Activated CD8-positive, alpha-beta memory T cell treated with anti-CD3 and anti-CD28 coated beads for 36 hours (primary cell): Measurements from ENCODE around the gene MED19. TPM values are rescaled to one million over a fixed set of nuclear protein-coding genes. Genes with fewer than 3 reads are reported as not detected.
"Not testable (repeated sequence)": the region's sequence is repeated elsewhere in the genome, so short reads cannot be mapped to it uniquely, and the experiment has no call there.

Source experiments
- CTCF ChIA-PET: fragments of 350-600 bp; sonication (Branson Sonifier 250); formaldehyde crosslinking; loops from one replicate; lab custom pipeline; 2021; ENCODE audit warnings: antibody characterized with exemption; lab: Charles Lee
- POLR2A ChIA-PET: fragments of 350-600 bp; sonication (Branson Sonifier 250); formaldehyde crosslinking; loops from one replicate; lab custom pipeline; 2021; ENCODE audit warnings: antibody characterized with exemption; lab: Charles Lee
- total RNA-seq, 2 experiments: library from RNA; stranded (reverse); gene quantifications; one replicate each; pipeline ENCODE4 v1.2.3, GENCODE V29; 2021

The MED19 gene
- 10 to 100 TPM; 16.4 to 18.0 TPM for total RNA-seq

GRCh38 chr11:57711414-57712255, at the start of gene MED19:
MED19 (minus strand) TSS chr11:57712215; CDS start chr11:57712179, 36 bp downstream.
- ChIA-PET CTCF (interaction anchor here (0.9 to 1.0 kb wide), 2 partner anchors 70 to 144 kb away, joined by 3 to 4 read pairs; partner anchors contain the start of gene UBE2L6), POLR2A (interaction anchor here (0.7 to 1.1 kb wide), 4 partner anchors 26 to 60 kb away, joined by 3 to 6 read pairs (median 4); no protein-coding TSS in a partner anchor)

GRCh38 chr11:57758174-57758573, 46.2 kb upstream of the MED19 start:
- ChIA-PET POLR2A (no interaction called here), CTCF (interaction anchor here (1.6 kb wide), 1 partner anchor 42 kb away, joined by 8 read pairs; no protein-coding TSS in a partner anchor)

GRCh38 chr11:57752954-57753353, 40.9 kb upstream of the MED19 start:
- ChIA-PET CTCF (interaction anchor here (1.1 to 1.2 kb wide), 2 partner anchors 9 to 42 kb away, joined by 3 to 4 read pairs; no protein-coding TSS in a partner anchor), POLR2A (no interaction called here)

GRCh38 chr11:57751676-57752253, 39.8 kb upstream of the MED19 start, which contains the start of gene BTBD18:
BTBD18 (minus strand) TSS chr11:57751819; CDS start chr11:57751188, 631 bp downstream.
- ChIA-PET POLR2A (no interaction called here), CTCF (interaction anchor here (0.9 to 1.2 kb wide), 3 partner anchors 7 to 43 kb away, joined by 3 to 4 read pairs (median 3); no protein-coding TSS in a partner anchor)

GRCh38 chr11:57751176-57751575, 39.2 kb upstream of the MED19 start:
- ChIA-PET POLR2A (no interaction called here), CTCF (interaction anchor here (0.9 kb wide), 1 partner anchor 13 kb away, joined by 3 read pairs; no protein-coding TSS in a partner anchor)

GRCh38 chr11:57746920-57747319, 34.9 kb upstream of the MED19 start:
- POLR2A ChIA-PET = interaction anchor here (0.6 to 0.7 kb wide), 2 partner anchors 10 to 774 kb away, joined by 4 to 11 read pairs; no protein-coding TSS in a partner anchor

GRCh38 chr11:57745206-57745605, 33.2 kb upstream of the MED19 start:
- POLR2A ChIA-PET = no interaction called here
- CTCF ChIA-PET = interaction anchor here (1.6 kb wide), 1 partner anchor 287 kb away, joined by 3 read pairs; no protein-coding TSS in a partner anchor

More at GRCh38 chr11:57746920-57747319, 34.9 kb upstream of the MED19 start:
- CTCF ChIA-PET = interaction anchor here (1.1 to 1.6 kb wide), 2 partner anchors 48 to 289 kb away, joined by 3 read pairs; no protein-coding TSS in a partner anchor

- ChIA-PET CTCF (interaction anchor here (0.8 kb wide), 1 partner anchor 8 kb away, joined by 3 read pairs; no protein-coding TSS in a partner anchor), POLR2A (interaction anchor here (0.5 to 1.1 kb wide), 2 partner anchors 16 to 32 kb away, joined by 3 read pairs; partner anchors contain the start of genes MED19 and TMX2)
Measured at GRCh38 chr11:57744357-57744756, 32.3 kb upstream of the MED19 start.

GRCh38 chr11:57742087-57742452, 30.1 kb upstream of the MED19 start:
- CTCF ChIA-PET = interaction anchor here (1.0 kb wide), 1 partner anchor 782 kb away, joined by 3 read pairs; no protein-coding TSS in a partner anchor
- POLR2A ChIA-PET = interaction anchor here (0.8 to 1.2 kb wide), 3 partner anchors 13 to 407 kb away, joined by 3 read pairs; partner anchors contain the start of genes MED19 and TMX2

GRCh38 chr11:57741132-57742086, 29.4 kb upstream of the MED19 start, which contains the start of gene SELENOH:
SELENOH (plus strand) TSS chr11:57741491; CDS start chr11:57741596, 105 bp downstream.
- CTCF ChIA-PET = interaction anchor here (1.0 kb wide), 2 partner anchors 59 to 783 kb away, joined by 3 to 5 read pairs; no protein-coding TSS in a partner anchor
- POLR2A ChIA-PET = interaction anchor here (0.7 to 1.2 kb wide), 9 partner anchors 10 to 786 kb away, joined by 3 to 4 read pairs (median 3); partner anchors contain the start of genes MED19, TMX2 and ZDHHC5

- CTCF ChIA-PET = no interaction called here
- POLR2A ChIA-PET = no interaction called here
Measured at GRCh38 chr11:57735619-57736298, 23.7 kb upstream of the MED19 start.

- POLR2A ChIA-PET = interaction anchor here (0.7 kb wide), 1 partner anchor 390 kb away, joined by 8 read pairs; no protein-coding TSS in a partner anchor
- CTCF ChIA-PET = no interaction called here
Measured at GRCh38 chr11:57732661-57733060, 20.6 kb upstream of the MED19 start.

- ChIA-PET CTCF (no interaction called here), POLR2A (no interaction called here)
Measured at GRCh38 chr11:57729479-57729878, 17.5 kb upstream of the MED19 start.

GRCh38 chr11:57728829-57729228, 16.8 kb upstream of the MED19 start:
- CTCF ChIA-PET = no interaction called here
- POLR2A ChIA-PET = no interaction called here

GRCh38 chr11:57727185-57727584, 15.2 kb upstream of the MED19 start:
- ChIA-PET CTCF (no interaction called here), POLR2A (no interaction called here)

- CTCF ChIA-PET, POLR2A ChIA-PET: not testable (repeated sequence)
Measured at GRCh38 chr11:57716726-57717125, 4.7 kb upstream of the MED19 start.

- CTCF ChIA-PET = no interaction called here
- POLR2A ChIA-PET = no interaction called here
Measured at GRCh38 chr11:57713835-57714234, 1.8 kb upstream of the MED19 start.
